HG03175 (cell line): ENCODE results near the gene PLA2G2D.
"Not testable (repeated sequence)": the region's sequence is repeated elsewhere in the genome, so short reads cannot be mapped to it uniquely, and the experiment has no call there.

Experiments used
- ATAC-seq: cut with Tn5 transposase; IDR thresholded peaks from one replicate; pipeline ENCODE4 v1.9.1; 2021; ENCODE audit warnings: mild to moderate bottlenecking, moderate library complexity; ENCODE audit not compliant: unreplicated experiment

PLA2G2D gene

DNA sequence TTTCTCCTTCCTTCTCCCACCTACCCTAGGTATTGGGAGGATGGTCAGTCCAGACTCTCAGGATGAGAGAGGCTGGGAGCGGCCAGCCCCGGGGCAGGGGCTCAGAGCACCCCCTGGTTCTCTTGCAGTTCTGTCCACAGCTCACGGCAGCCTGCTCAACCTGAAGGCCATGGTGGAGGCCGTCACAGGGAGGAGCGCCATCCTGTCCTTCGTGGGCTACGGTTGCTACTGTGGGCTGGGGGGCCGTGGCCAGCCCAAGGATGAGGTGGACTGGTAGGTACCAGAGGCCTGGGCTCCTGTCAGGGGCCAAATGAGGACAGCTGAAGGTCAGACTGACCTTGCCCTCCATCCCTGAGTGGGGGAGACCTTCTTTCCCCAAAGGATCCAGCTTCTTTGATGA lies 24.0 kb upstream of the PLA2G2D start:
- no peak for ATAC-seq

DNA sequence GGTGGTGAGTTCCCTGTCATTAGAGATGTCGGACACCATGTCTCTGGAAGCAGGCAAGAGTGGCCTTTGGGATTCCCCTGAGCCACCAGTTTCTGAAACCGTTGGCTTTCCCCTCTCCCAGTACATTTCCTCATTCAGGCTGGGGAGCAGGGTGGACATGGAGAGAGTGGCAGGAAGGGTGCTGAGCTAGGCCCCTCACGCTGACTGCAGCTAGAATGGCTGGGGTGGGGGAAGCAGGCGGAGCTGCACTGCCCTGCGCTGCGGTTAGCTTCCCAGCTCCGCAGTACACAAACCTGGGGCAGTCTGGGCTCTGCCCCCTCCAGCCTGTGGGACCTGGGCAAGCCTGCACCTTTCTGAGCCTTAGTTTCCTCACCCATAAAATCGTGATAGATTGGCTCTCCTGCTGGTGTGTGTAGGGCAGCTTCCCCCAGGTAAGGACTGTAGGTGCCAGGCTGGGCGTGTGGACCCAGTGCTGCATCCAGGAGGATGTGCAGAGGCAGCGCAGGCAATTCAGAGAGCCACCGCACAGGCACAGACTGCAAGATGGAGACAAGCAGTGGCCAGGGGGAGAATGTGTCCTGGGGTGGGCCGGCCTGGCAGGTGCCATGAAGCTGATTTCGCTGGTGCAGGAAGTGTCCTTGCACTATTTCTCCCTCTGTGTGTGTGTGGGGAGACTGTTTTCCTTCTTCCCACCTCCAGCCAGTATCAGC lies 22.8 kb upstream of the PLA2G2D start:
- ATAC-seq: no peak

DNA sequence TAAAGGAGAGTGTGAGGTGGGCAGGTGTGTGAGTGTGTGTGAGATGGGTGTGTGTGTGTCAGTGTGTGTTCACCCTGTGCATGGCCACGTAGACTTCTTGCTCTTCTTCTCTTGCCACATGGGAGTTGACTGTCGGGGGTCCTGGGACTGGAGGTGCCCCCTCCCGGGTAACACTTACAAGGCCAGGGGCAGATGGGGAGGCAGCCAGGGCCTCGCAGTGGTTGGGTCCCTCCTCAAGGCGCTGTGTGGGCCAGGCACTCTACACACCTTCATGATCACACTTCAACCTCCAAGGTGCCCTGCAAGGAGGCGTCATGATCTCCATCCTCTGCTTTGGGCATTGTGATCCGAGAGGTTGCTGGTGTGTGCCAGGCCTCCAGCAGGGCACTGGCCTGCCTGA lies 22.1 kb upstream of the PLA2G2D start:
- no peak for ATAC-seq

DNA sequence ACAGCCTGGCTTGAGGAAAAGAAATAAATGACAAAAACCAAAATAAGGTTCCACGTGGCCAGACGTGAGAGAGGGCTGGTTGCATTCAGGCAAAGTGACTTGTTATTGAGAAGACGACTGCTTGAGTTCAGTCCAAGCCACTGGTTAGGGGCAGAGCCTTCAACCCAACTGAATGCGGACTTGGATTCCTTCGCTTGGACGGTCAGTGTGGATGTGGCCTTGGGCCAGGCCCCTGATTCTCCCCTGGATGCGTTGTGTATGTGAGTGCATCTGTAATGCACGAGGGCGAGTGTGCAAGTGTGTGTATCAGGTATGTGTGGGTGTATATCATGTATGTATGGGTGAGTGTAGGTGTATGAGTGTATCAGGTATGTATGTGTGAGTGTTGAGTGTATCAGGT lies 21.7 kb upstream of the PLA2G2D start:
- ATAC-seq: no peak

DNA sequence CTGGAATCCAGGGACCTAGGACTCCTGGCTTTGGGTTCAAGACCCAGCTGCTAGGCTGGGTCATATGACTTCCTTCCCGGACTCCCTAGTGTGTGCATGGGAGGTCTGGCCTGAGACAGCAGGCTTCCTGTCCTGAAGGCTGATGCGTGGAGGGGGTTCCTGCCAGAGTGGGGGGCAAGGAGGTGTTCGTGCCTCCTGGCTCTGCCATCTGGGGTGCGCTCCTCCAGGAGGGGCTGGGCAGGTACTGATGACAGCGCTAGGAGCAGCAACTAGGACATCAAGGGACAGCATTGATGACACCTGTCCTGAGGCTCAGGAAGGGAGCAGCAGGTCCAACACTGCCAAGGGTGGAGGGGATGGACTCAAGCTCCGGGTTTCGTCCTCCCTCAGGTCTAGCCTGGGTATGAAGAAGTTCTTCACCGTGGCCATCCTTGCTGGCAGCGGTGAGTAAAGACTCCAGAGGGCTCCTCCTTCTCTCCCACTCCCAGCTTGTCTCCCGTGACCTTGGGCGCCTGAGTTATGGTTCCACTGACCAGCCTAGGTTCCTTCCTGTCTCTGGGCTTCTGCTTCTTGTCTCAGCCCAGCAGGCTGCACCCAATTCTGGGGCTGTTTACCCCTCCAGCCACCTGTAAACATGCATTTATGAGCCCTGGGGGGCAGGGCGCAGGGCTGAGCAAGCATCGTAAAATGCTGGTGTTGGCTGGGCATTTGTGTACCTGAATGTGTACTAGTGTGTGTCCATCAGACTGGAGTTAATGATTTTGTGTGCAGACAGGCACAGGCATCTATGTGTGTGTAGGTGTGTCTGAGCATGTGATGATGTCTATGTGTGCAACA lies 20.7 kb upstream of the PLA2G2D start:
- no peak for ATAC-seq

DNA sequence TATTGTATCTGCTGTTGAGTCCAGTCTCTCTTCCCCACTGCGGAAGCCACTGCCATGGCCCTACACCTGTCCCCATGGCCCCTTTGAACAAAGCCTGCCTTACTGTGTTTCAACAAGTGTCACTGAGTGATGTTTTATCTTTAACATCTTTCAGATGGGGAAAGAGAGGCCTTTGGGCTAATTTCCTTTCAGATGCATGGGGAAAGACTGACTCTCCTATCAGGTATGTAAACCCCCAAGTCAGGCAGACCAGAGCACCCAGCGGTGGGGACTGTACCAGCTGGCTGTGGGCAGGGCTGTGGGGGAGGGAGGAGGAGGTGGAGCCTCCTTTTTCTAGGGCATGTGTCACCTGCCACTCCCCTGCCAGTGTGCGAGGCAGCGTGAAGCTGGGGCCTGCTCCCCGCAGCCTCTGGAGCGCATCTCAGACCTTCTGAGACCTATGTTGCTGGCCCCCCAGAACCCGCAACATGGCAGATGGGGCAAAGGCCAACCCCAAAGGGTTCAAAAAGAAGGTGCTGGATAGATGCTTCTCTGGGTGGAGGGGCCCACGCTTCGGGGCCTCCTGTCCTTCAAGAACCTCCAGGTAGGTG lies 19.7 kb upstream of the PLA2G2D start, which contains the start of gene PLA2G2F:
Gene PLA2G2F, plus strand, starts transcription at position 363 of the 590 bp plus-strand sequence. Its CDS starts 105 bp downstream, at position 468.
- no peak for ATAC-seq

DNA sequence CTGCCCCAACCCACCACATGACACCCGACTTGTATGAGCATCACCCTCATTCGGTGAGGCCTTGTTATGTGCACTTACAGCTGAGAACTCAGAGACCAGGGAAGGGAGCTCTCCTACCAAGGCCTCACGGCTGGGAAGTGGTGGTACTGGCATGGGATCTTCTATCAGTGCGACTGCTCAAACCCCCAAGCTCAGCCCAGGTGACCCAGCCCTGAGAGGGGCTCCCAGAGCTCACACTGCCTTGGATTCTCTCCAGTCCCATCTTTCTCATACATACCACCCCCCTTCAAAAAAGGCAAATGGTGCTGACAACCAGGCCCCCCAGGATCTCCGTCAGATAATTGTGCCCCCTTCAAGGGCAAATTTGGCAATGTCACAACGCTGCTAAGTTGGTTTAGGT lies 19.0 kb upstream of the PLA2G2D start:
- ATAC-seq: no peak

DNA sequence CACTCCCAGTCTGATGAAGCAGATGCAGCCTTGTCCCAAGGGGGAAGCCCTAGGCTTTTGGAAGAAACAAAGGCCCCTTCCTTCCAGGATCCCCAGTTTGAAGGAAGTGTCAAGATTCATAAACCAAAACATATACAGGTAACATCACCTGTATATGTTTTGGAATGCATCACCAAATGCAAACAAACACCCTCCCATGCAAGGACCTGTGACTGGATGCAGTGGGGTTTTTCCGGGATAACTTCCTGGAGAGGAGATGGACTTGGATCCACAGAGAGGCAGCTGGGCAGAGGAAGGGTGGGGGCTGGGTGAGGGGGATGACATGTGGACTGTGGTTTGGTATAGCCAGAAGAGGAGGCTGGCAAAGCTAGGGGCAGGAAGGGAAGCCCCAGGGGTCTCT lies 18.3 kb upstream of the PLA2G2D start:
- no peak for ATAC-seq

DNA sequence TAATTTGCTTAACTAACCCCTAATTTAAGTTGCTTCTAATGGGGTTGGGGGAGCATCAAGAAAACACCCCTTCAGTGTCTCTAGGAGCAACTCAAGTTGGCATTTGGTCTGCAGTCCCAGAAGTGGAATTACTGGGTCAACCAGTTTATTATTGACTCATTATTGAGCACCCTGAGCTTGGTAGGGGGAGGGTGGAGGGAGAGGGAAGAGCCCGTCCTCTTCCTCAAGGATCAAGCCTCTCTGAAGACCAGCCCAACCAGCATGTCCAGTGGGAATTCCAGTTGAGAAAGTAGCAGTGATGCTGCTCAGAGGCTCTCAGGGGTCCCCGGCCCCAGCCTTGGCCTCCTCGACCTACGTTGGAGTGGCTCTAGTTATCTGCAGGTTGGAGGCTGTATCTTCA lies 17.7 kb upstream of the PLA2G2D start:
- no peak for ATAC-seq

DNA sequence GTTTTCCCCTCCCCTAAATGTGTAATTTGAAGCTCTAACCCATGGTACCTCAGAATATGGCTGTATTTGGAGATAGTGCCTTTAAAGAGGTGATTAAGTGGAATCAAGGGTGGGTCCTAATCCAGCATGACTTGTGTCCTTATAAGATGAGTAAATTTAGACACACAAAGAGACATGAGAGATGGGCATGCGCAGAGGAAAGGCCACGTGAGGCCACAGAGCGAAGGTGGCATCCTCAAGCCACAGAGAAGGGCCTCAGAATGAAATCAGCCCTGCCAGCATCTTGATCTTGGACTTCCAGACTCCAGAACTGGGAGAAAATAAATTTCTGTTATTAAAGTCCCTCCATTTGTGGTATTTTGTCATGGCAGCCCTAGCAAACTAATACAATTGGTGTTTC lies 16.9 kb upstream of the PLA2G2D start:
- no peak for ATAC-seq

DNA sequence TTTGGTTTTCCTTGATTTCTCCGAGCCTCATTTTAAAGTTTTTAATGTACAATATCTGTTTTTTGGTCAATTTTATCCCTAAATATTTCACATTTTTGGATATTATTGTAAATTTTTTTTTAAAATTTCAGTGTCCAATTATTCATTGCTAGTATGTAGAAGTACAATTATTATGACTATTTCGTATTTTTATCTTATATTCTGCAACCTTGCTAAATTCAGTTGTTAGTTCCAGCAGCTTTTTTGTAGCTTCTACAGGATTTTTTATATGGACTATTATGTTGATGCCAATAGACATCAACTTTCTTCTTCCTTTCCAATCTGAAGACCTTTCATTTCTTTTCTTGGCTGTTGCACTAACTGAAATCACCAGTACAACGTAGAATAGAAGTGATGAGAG lies 15.7 kb upstream of the PLA2G2D start:
- ATAC-seq: no peak

DNA sequence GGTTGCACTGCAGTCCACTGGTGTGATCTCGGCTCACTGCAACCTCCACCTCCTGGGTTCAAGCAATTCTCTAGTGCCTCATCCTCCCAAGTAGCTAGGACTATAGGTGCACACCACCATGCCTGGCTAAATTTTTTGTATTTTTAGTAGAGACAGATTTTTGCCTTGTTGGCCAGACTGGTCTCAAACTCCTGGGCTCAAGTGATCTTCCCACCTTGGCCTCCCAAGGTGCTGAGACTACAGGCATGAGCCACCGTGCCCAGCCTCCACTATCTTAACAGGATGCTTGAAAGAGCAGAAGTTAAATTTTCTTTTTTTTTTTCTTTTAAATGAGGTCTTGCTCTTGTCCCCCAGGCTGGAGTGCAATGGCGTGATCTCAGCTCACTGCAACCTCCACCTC lies 11.2 kb upstream of the PLA2G2D start:
- not testable (repeated sequence) for ATAC-seq

DNA sequence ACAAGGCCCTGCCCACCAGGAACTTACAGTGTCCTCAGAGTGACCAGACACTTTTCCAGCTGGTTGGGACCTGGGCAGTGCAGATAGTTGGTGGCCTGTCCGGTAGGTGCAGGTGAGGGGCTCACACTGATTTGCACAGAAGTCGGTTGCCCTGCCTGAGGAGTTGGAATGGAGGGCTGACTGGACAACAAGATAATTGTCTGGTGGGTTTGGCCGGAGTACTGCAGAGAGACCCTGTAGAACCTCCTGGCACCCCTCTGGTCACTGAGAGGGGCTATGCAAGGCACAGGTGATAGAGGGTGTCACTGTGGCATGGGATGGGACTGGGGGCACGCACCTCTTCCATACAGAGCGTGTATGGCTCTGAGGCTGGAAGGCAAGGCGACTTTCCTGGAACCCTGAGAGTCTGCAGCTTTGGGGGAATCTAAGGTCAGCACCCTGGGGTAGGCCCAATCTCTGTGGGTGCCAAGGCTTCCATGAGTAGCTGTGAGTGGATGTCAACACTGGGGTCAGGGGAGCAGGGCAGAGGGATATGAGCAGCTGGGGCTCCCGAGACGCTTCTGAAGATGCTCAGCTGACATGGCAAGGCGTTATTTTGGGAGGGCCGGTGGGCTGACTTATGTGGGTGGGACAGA lies 7.6 kb upstream of the PLA2G2D start:
- ATAC-seq: no peak

DNA sequence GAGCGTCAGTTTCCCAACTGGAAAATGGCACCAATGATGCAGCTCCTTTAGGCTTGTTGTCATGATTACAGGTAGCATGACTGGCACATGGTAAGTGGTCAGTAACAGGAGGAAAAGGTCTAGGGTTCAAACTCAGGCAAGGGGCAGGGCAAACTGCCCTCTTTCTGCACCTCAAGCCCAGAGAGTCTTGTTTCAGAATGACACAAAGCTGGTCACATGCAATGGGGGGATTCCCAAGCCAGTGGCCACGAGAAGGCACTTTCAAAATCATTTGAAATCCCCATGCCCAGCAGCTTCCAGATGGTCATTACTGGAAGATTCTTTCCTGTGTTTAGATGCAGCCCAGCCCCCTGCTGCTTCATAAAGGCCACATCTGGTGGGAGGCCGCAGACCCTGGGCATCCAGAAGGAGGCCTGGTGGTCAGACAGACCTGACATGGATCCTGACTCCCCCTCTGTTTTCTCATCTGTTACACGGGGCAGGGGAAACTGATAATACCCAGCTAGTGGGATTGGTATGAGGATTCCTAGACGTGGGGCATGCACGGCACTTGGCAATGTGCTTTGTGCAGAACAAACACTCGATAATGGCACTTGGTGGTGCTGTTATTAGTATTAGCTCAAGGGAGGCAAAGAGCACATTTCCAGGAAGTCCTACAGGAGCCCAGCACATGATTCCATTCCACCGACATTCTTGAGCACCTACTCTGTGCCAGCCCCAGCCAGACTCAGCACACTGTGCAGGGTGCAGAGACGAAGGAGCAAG lies 6.9 kb upstream of the PLA2G2D start:
- peak; percentile 48 for ATAC-seq

DNA sequence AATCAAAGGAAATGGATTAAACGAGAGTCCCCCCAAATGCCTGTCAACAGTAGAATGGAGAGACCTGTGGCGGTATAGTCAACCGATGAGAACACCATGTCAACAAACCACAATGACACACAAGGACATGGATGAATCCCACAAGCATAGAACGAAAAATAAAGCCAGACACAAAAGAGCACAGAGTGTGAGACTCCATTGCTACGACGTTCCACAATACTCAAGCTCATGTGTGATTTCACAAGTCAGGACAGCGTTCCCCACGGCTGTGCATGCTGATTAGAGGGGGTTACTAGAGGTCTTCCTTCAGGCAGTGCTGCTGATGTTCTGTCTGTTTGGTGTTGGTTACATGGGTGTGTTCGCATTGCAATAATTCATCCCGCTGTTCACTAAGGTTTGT lies 5.8 kb upstream of the PLA2G2D start:
- ATAC-seq: no peak

DNA sequence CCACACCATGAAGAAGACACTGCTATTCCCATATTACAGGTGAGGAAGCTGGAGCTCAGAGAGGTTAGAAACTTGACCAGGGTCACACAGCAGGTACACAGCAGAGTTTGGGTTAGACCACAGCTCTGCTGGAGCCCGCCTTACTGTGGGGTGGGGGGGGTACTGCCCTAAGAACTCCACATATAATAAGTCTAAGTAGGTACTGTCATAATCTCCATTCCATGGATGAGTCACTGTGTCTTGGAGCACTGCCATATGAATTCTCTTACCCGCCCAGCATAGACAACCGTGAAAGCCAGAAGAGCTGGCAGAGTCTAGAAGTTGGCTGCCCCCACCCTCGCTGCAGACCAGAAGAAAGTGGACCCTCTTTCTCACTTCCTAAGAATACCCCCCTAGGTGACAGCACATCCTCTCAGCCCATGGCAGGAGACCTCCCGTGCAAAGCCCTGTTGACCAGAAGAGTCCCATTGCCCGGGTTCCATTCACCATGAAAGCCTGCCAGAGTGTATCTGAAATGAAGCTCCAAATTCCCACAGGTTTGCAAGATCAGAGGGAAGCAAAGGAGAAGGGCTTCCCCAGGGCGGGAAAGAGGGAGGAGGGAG lies 5.2 kb upstream of the PLA2G2D start:
- ATAC-seq: no peak

DNA sequence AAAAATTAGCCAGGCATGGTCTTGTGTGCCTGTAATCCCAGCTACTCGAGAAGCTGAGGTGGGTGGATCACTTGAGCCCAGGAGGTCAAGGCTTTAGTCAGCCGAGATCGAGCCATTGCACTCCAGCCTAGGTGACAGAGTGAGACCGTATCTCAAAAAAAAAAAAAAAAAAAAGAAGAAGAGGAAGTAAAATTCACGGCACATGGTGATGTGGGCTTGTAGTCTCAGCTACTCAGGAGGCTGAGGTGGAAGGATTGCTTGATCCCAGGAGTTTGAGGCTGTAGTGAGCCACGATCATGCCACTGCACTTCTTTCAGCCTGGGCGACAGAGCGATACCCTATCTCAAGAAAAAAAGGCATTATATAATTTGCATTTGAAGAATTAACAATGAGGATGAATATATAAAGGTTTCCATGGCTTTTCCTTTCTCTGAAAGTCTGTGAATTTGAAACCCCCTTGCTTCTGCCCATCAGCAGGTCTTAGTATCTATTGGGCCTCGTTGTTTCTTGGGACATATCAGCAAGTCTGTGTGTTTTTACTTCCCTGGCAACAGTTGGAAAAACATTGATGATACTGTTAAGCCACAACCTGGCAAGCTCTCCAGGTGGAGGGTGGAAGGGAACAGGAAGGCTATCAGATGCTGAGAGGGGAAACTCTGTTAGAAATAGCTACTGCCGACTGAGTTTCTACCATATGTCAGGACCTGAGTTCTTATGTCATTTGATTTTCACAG lies 4.6 kb upstream of the PLA2G2D start:
- ATAC-seq: no peak

DNA sequence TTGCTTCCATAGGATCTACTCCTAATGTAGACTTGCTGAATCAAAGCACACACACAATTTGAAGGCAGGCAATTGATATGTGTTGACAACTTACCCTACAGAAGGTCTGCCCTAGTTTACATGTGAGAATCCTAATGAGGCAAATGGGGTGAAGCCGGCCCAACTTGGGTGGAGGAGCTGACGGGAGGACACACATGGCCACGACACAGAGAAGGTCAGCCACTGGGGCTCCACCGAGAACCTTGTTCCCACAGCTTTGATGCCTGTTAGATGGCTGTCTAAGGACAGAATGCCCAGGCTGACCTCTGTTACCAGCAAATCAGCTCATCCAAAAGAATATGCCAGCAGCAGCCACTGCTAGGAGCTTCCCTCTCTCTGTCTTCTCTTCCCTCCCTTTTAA lies 1.5 kb upstream of the PLA2G2D start:
- no peak for ATAC-seq

DNA sequence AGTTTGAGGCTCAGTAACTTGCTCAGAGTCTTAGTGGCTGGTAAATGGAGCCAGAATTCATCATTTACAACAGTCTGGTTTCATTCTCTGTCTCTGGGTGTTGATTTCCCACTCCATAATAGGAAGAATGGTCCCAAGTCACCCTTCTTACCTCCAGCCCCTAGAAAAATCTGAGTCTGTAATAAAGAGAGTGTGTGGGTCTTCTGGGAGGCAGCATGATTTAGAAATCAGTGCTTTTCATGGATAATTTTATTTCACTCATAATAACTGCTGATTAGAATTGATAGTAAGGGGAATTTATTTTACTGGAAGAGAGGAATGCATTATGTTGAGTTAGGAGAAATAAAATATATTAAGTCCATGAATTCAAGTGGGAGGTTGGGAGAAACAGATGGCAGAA lies 2.1 kb downstream of the PLA2G2D start:
- ATAC-seq: no peak

DNA sequence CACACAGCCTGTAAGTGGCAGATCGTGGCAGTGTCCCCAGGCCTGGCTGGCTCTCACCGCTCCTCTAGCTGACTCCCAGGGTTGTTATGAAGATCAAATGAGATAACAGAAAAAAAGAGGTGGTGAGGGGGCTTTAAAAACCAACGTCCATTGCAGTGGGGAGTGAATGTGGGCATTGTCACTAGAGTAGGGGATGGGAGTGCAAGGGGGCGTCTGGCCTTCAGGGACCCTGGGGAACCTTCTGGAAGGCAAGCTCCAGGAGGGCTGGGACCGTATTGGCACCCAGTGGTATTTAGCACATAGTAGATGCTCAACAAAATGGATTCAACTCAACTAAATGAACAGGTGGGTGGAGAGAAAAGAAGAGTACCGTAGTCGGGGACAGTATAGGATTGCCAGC lies 3.4 kb downstream of the PLA2G2D start:
- ATAC-seq: no peak
